Urinary bladder (tissue), 4 donors: ENCODE results near the gene C2CD4D. TPM values are rescaled to one million over a fixed set of nuclear protein-coding genes. Genes with fewer than 3 reads are reported as not detected.

Source experiments
- DNase-seq: peaks from one replicate; pipeline ENCODE4 v3.0.0-alpha.2; 2015; ENCODE audit errors: extremely low spot score
- H3K27ac ChIP-seq: one replicate; pipeline ENCODE4 v1.5.1; 2013; ENCODE audit warnings: low read depth, mild to moderate bottlenecking, moderate library complexity
- H3K36me3 ChIP-seq: one replicate; pipeline ENCODE4 v1.6.1; 2013; ENCODE audit warnings: mild to moderate bottlenecking, moderate library complexity; ENCODE audit not compliant: insufficient read depth
- H3K4me1 ChIP-seq: one replicate; pipeline ENCODE4 v1.6.1; 2013; ENCODE audit warnings: mild to moderate bottlenecking, moderate library complexity; ENCODE audit not compliant: insufficient read depth
- H3K4me3 ChIP-seq: one replicate; pipeline ENCODE4 v1.5.1; 2013; ENCODE audit warnings: low read depth, low read length
- WGBS: extraction: QIAGEN DNeasy Blood & Tissue Kit; methylation state at CpG from one replicate; pipeline ENCODE4 v1.1.7; 2013; 5-methylcytosine and 5-hydroxymethylcytosine counted together
- polyA plus RNA-seq: library from polyadenylated mRNA; stranded (reverse); fragments of 200-250 nt; gene quantifications from one replicate; pipeline ENCODE4 v1.2.3, GENCODE V29; 2013
- total RNA-seq: library from RNA; depleted of rRNA; stranded (reverse); fragments of >200 nt; gene quantifications from one replicate; pipeline ENCODE4 v1.2.3, GENCODE V29; 2014
- donor health status: healthy with polysubstance abuse.
- donor health status: healthy.

Gene C2CD4D
- total and polyA plus RNA-seq, 2 donors = 0.05 TPM; not detected in 1

GRCh38 chr1:151809290-151809984 lies 30.2 kb downstream of the C2CD4D start:
- no peak overlapping the region for H3K27ac ChIP-seq
- no peaks in the 10 kb centered on the region for H3K4me1 ChIP-seq
- no peaks in the 10 kb centered on the region for H3K36me3 ChIP-seq
- H3K4me3 ChIP-seq = no peak overlapping the region
- WGBS = 56% methylated on average over 8 of the region's 8 CpGs
- no peak for DNase-seq

GRCh38 chr1:151807766-151808165 lies 31.9 kb downstream of the C2CD4D start:
- Histone ChIP-seq H3K4me1 (no peaks in the 10 kb centered on the region), H3K36me3 (no peaks in the 10 kb centered on the region), H3K27ac (no peak overlapping the region), H3K4me3 (no peak overlapping the region)
- WGBS = 75% methylated on average over 1 of the region's 1 CpG
- no peak for DNase-seq

- no peaks in the 10 kb centered on the region for H3K36me3 ChIP-seq
- no peak overlapping the region for H3K27ac ChIP-seq
- no peak overlapping the region for H3K4me3 ChIP-seq
- 74% methylated on average over 5 of the region's 5 CpGs for WGBS
- H3K4me1 ChIP-seq = no peaks in the 10 kb centered on the region
- no peak for DNase-seq
These were observed 32.5 kb downstream of the C2CD4D start for GRCh38 chr1:151807131-151807530.

GRCh38 chr1:151806170-151806569 lies 33.5 kb downstream of the C2CD4D start:
- Histone ChIP-seq H3K36me3 (no peaks in the 10 kb centered on the region), H3K4me3 (no peak overlapping the region), H3K4me1 (no peaks in the 10 kb centered on the region), H3K27ac (no peak overlapping the region)
- 80% methylated on average over 7 of the region's 7 CpGs for WGBS
- no peak for DNase-seq

- no peak for DNase-seq
- Histone ChIP-seq H3K4me1 (no peaks in the 10 kb centered on the region), H3K4me3 (no peak within 1 kb of the TSS), H3K27ac (no peak within 1 kb of the TSS), H3K36me3 (no peaks in the 10 kb centered on the region)
- 39% methylated on average over 12 of the region's 12 CpGs for WGBS
These were observed 34.4 kb downstream of the C2CD4D start, which contains the start of gene LINGO4 for GRCh38 chr1:151805066-151805820. Gene LINGO4 (minus strand): TSS chr1:151805419. CDS start chr1:151802704, 2,715 bp downstream.

GRCh38 chr1:151803915-151804314 lies 35.7 kb downstream of the C2CD4D start:
- H3K36me3 ChIP-seq = no peaks in the 10 kb centered on the region
- H3K27ac ChIP-seq = no peak overlapping the region
- WGBS = 96% methylated on average over 3 of the region's 3 CpGs
- no peak overlapping the region for H3K4me3 ChIP-seq
- no peak for DNase-seq
- no peaks in the 10 kb centered on the region for H3K4me1 ChIP-seq

- H3K4me1 ChIP-seq = no peaks in the 10 kb centered on the region
- H3K36me3 ChIP-seq = no peaks in the 10 kb centered on the region
- no peak for DNase-seq
- H3K27ac ChIP-seq = no peak overlapping the region
- no peak overlapping the region for H3K4me3 ChIP-seq
These were observed 36.5 kb downstream of the C2CD4D start for GRCh38 chr1:151803164-151803563.

GRCh38 chr1:151802372-151802771 lies 37.2 kb downstream of the C2CD4D start:
- DNase-seq = no peak
- WGBS = 89% methylated on average over 5 of the region's 5 CpGs
- Histone ChIP-seq H3K4me1 (no peaks in the 10 kb centered on the region), H3K4me3 (no peak overlapping the region), H3K27ac (no peak overlapping the region), H3K36me3 (no peaks in the 10 kb centered on the region)

- no peaks in the 10 kb centered on the region for H3K36me3 ChIP-seq
- 79% methylated on average over 7 of the region's 7 CpGs for WGBS
- no peak overlapping the region for H3K4me3 ChIP-seq
- no peaks in the 10 kb centered on the region for H3K4me1 ChIP-seq
- no peak overlapping the region for H3K27ac ChIP-seq
- DNase-seq = no peak
These were observed 37.8 kb downstream of the C2CD4D start for GRCh38 chr1:151801846-151802245.

- no peak for DNase-seq
- Histone ChIP-seq H3K27ac (no peak overlapping the region), H3K4me1 (no peaks in the 10 kb centered on the region), H3K36me3 (no peaks in the 10 kb centered on the region), H3K4me3 (no peak overlapping the region)
- WGBS = 91% methylated on average over 12 of the region's 12 CpGs
These were observed 38.3 kb downstream of the C2CD4D start for GRCh38 chr1:151801310-151801820.

- Histone ChIP-seq H3K4me1 (no peaks in the 10 kb centered on the region), H3K36me3 (no peaks in the 10 kb centered on the region), H3K27ac (no peak overlapping the region), H3K4me3 (no peak overlapping the region)
- no peak for DNase-seq
- 62% methylated on average over 8 of the region's 8 CpGs for WGBS
These were observed 38.8 kb downstream of the C2CD4D start for GRCh38 chr1:151800830-151801229.

- DNase-seq = no peak
- 47% methylated on average over 9 of the region's 9 CpGs for WGBS
- Histone ChIP-seq H3K4me3 (no peak overlapping the region), H3K27ac (no peak overlapping the region), H3K4me1 (no peaks in the 10 kb centered on the region), H3K36me3 (no peaks in the 10 kb centered on the region)
These were observed 40.2 kb downstream of the C2CD4D start for GRCh38 chr1:151799179-151800022.

GRCh38 chr1:151798571-151798970 lies 41.0 kb downstream of the C2CD4D start:
- H3K4me1 ChIP-seq = no peaks in the 10 kb centered on the region
- no peaks in the 10 kb centered on the region for H3K36me3 ChIP-seq
- DNase-seq = no peak
- WGBS = 88% methylated on average over 5 of the region's 5 CpGs
- no peak overlapping the region for H3K4me3 ChIP-seq
- no peak overlapping the region for H3K27ac ChIP-seq
